Right lobe of liver (tissue), 4 donors: Measurements from ENCODE around the gene CCNG2.

Experiments used
- CTCF ChIP-seq, 4 donors: fragments of 200-600 bp in 3 of 4; fragments of 450-650 bp in 1 of 4; IDR thresholded peaks; one replicate each; pipeline versions ENCODE4 v1.5.1 to v1.8.0; 2016 to 2022; ENCODE audit warnings: antibody characterized with exemption in 4 of 4, mild to moderate bottlenecking in 2 of 4
- POLR2A ChIP-seq: fragments of 450-650 bp; IDR thresholded peaks from one replicate; pipeline ENCODE4 v1.6.1; 2017; ENCODE audit warnings: antibody characterized with exemption, mild to moderate bottlenecking
- donor health status: DM: no; HTN: no; CAD: no.
- donor health status: DM: no; HTN: no; CAD: no.
- donor health status: DM: no; HTN: yes; CAD: no.

GRCh38 chr4:77151241-77151640 is 5.8 kb upstream of the CCNG2 start:
- TF ChIP-seq POLR2A (no peak), CTCF (IDR thresholded peaks at IDR 0.05) (no peak)
